ENCODE measurements around the gene ZNF618. TPM values are rescaled to one million over a fixed set of nuclear protein-coding genes. Genes with fewer than 3 reads are reported as not detected.

ZNF618 gene
- 10 to 100 TPM in 7 of 8 experiments, 1 to 10 TPM in 1; 3.4 to 41.6 (median 20.4) TPM for total RNA-seq

GRCh38 chr9:113876151-113876992 lies at the start of gene ZNF618:
Gene ZNF618, plus strand, starts transcription at chr9:113876309. Its CDS starts 72 bp downstream, at chr9:113876381.
- Histone ChIP-seq H3K4me3 (peak within 1 kb of the TSS; percentile 90 to 100 (median 98)), H3K27ac (peak within 1 kb of the TSS; percentile 86 to 89), H3K4me1 (replicated peaks in 1 of 2) (peaks cover 16 to 23% of the 10 kb centered on the region in 2 donors)
- peak; percentile 83 to 91 (median 89) for ATAC-seq (replicated peaks in 6 of 8)
- WGBS, 10 experiments = 0 to 7% (median 0%) methylated on average over 3 to 4 of the region's 84 CpGs; no CpG with 5 or more reads in 1 of the 10 experiments
- in situ Hi-C loops (cut with MboI; ENCODE audit: low pct_unique_long_range_greater_than_20kb in 2 of 9, low sequenced_read_pairs in 9 of 9, unreplicated experiment in 9 of 9) = no loop called here

DNA sequence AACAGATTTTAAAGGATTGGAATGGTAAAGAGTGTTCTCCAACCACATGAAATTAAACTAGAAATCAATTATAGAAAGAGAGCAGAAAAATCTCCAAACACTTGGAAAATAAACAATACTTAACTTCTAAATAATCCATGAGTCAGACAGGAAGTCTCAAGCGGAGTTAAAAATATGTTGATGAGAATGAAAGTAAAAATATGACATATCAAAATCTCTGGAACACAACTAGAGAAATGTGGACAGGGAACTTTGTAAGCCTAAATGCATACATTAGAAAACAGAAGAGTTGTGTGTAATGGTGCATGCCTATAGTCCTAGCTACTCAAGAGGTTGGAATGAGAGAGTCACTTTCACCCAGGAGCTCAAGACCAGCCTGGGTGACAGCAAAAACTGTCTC lies 47.9 kb upstream of the ZNF618 start:
- 0 to 100% (median 82%) methylated on average over 1 of the region's 1 CpG; no CpG with 5 or more reads in 2 of the 10 experiments for WGBS, 10 experiments
- no peak overlapping the region for H3K27ac ChIP-seq
- no peak overlapping the region for H3K4me3 ChIP-seq
- ATAC-seq (replicated peaks in 6 of 8) = no peak
- in situ Hi-C loops (cut with MboI; ENCODE audit: low pct_unique_long_range_greater_than_20kb in 2 of 9, low sequenced_read_pairs in 9 of 9, unreplicated experiment in 9 of 9) = no loop called here
- H3K4me1 ChIP-seq (replicated peaks in 1 of 2) = no peaks in the 10 kb centered on the region

DNA sequence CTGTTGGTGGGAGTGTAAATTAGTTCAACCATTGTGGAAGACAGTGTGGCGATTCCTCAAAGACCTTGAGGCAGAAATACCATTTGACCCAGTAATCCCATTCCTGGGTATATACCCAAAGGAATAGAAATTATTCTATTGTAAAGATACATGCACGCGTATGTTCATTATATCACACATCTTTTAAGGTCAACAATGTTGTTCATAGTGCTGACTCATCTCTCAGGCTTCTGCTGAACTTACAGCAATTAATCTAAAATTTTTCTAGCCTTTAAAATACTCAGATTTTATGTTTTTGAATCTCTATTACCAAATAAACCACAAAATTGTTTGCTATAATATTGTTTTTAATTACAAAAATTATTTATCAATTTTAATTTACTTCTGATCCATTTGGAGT lies 38.8 kb upstream of the ZNF618 start:
- in situ Hi-C loops (cut with MboI; ENCODE audit: low pct_unique_long_range_greater_than_20kb in 2 of 9, low sequenced_read_pairs in 9 of 9, unreplicated experiment in 9 of 9) = no loop called here

DNA sequence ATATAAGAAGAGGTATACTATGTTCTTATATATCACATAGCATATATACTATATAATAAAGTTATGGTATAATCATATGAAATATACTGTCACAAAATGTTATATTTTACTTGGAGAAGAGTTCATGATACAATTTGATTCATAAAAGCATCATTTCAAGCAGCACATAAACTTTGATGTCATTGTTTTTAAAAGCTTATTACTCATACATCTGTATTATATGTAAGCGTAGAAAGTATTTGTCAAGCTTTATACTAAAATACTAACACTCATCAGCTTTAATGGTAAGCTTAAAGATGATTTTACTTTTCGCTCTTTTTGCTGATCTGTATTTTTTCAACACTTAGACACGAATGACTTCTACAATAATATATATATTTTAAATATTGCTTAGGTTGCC lies 34.0 kb upstream of the ZNF618 start:
- no peaks in the 10 kb centered on the region for H3K4me1 ChIP-seq (replicated peaks in 1 of 2)
- no peak for ATAC-seq (replicated peaks in 6 of 8)
- in situ Hi-C loops (cut with MboI; ENCODE audit: low pct_unique_long_range_greater_than_20kb in 2 of 9, low sequenced_read_pairs in 9 of 9, unreplicated experiment in 9 of 9) = no loop called here
- H3K4me3 ChIP-seq = no peak overlapping the region
- WGBS, 10 experiments = 45 to 100% (median 80%) methylated on average over 2 to 3 of the region's 3 CpGs
- H3K27ac ChIP-seq = no peak overlapping the region

More for the DNA sequence above, 38.8 kb upstream of the ZNF618 start:
- ATAC-seq (replicated peaks in 6 of 8) = no peak
- H3K27ac ChIP-seq = no peak overlapping the region
- no peak overlapping the region for H3K4me3 ChIP-seq
- WGBS, 10 experiments = 71 to 100% (median 100%) methylated on average over 1 to 3 of the region's 3 CpGs; no CpG with 5 or more reads in 3 of the 10 experiments
- H3K4me1 ChIP-seq (replicated peaks in 1 of 2) = no peaks in the 10 kb centered on the region

GRCh38 chr9:113844466-113844865 lies 31.6 kb upstream of the ZNF618 start:
- no peak for ATAC-seq (replicated peaks in 6 of 8)
- 20 to 100% (median 70%) methylated on average over 1 of the region's 1 CpG; no CpG with 5 or more reads in 4 of the 10 experiments for WGBS, 10 experiments
- Histone ChIP-seq H3K4me1 (replicated peaks in 1 of 2) (no peaks in the 10 kb centered on the region), H3K4me3 (no peak overlapping the region), H3K27ac (no peak overlapping the region)
- in situ Hi-C loops (cut with MboI; ENCODE audit: low pct_unique_long_range_greater_than_20kb in 2 of 9, low sequenced_read_pairs in 9 of 9, unreplicated experiment in 9 of 9) = no loop called here

- no peak for ATAC-seq (replicated peaks in 6 of 8)
- H3K4me3 ChIP-seq = no peak overlapping the region
- in situ Hi-C loops (cut with MboI; ENCODE audit: low pct_unique_long_range_greater_than_20kb in 2 of 9, low sequenced_read_pairs in 9 of 9, unreplicated experiment in 9 of 9) = no loop called here
- no peaks in the 10 kb centered on the region for H3K4me1 ChIP-seq (replicated peaks in 1 of 2)
- no peak overlapping the region for H3K27ac ChIP-seq
- 37 to 95% (median 80%) methylated on average over 1 to 18 of the region's 25 CpGs; no CpG with 5 or more reads in 3 of the 10 experiments for WGBS, 10 experiments
Observed at GRCh38 chr9:113851359-113851758, 24.8 kb upstream of the ZNF618 start.

DNA sequence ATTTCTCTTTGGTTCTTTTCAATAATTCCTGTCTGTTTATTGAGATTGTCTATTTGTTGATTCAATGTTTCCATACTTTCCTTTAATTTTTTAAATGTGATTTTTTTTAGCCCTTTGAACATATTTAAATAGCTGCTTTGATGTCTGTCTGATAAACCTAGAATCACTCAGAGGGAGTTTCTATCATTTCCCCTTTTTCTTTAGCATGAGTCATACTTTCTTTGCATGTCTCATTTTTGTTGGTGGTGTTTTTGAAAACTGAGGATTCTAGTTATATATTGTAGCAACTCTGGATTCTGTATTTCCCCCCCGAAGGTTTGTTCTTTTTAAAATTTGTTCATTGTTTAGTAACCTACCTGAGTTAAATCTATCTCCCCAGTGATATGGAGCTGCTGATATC lies 24.2 kb upstream of the ZNF618 start:
- WGBS, 10 experiments = 27 to 100% (median 87%) methylated on average over 1 of the region's 1 CpG
- no peaks in the 10 kb centered on the region for H3K4me1 ChIP-seq (replicated peaks in 1 of 2)
- in situ Hi-C loops (cut with MboI; ENCODE audit: low pct_unique_long_range_greater_than_20kb in 2 of 9, low sequenced_read_pairs in 9 of 9, unreplicated experiment in 9 of 9) = no loop called here
- no peak for ATAC-seq (replicated peaks in 6 of 8)
- no peak overlapping the region for H3K27ac ChIP-seq
- H3K4me3 ChIP-seq = no peak overlapping the region

GRCh38 chr9:113853333-113853732 lies 22.8 kb upstream of the ZNF618 start:
- Histone ChIP-seq H3K4me3 (no peak overlapping the region), H3K4me1 (replicated peaks in 1 of 2) (peaks cover 10 to 12% of the 10 kb centered on the region in 2 donors), H3K27ac (no peak overlapping the region)
- in situ Hi-C loops (cut with MboI; ENCODE audit: low pct_unique_long_range_greater_than_20kb in 2 of 9, low sequenced_read_pairs in 9 of 9, unreplicated experiment in 9 of 9) = no loop called here
- ATAC-seq (replicated peaks in 6 of 8) = no peak
- WGBS, 10 experiments = 0 to 83% (median 47%) methylated on average over 1 to 2 of the region's 2 CpGs; no CpG with 5 or more reads in 1 of the 10 experiments

- H3K27ac ChIP-seq = no peak overlapping the region
- WGBS, 10 experiments = 60 to 76% (median 61%) methylated on average over 1 to 2 of the region's 2 CpGs; no CpG with 5 or more reads in 6 of the 10 experiments
- no peak for ATAC-seq (replicated peaks in 6 of 8)
- in situ Hi-C loops (cut with MboI; ENCODE audit: low pct_unique_long_range_greater_than_20kb in 2 of 9, low sequenced_read_pairs in 9 of 9, unreplicated experiment in 9 of 9) = no loop called here
- H3K4me3 ChIP-seq = no peak overlapping the region
- peaks cover 17 to 18% of the 10 kb centered on the region in 2 donors for H3K4me1 ChIP-seq (replicated peaks in 1 of 2)
Observed at GRCh38 chr9:113854310-113854709, 21.8 kb upstream of the ZNF618 start.

- ATAC-seq (replicated peaks in 6 of 8) = peak in 7 of 8 experiments; percentile 46 to 99 (median 90)
- no peak overlapping the region for H3K4me3 ChIP-seq
- in situ Hi-C loops (cut with MboI; ENCODE audit: low pct_unique_long_range_greater_than_20kb in 2 of 9, low sequenced_read_pairs in 9 of 9, unreplicated experiment in 9 of 9) = no loop called here
- H3K4me1 ChIP-seq (replicated peaks in 1 of 2) = peaks cover 17 to 18% of the 10 kb centered on the region in 2 donors
- H3K27ac ChIP-seq = peak overlapping the region; percentile 65 to 68
- WGBS, 10 experiments = 19 to 90% (median 48%) methylated on average over 1 to 4 of the region's 4 CpGs; no CpG with 5 or more reads in 2 of the 10 experiments
Observed at GRCh38 chr9:113857875-113858274, 18.2 kb upstream of the ZNF618 start.

DNA sequence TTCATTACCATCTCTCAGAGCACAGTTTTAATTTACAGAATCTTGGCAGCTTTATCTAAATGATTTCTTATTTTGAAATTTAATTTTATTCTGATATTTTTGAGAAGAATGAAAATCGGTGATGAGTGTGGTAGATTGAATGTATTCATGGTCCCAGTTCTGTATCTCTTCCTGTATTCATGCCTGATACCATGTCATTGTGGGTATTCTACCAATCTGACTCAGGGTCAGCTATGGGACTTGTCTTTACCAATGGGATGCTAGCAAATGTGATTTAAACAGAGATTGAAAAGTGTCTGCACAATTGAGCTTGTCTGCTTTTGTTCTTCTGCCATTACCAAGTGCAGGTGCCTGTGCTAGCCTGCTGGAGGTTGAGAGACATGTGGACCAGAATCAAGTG lies 17.8 kb upstream of the ZNF618 start:
- 0 to 80% (median 50%) methylated on average over 1 of the region's 1 CpG; no CpG with 5 or more reads in 3 of the 10 experiments for WGBS, 10 experiments
- peak in 5 of 8 experiments; percentile 44 to 67 (median 56) for ATAC-seq (replicated peaks in 6 of 8)
- in situ Hi-C loops (cut with MboI; ENCODE audit: low pct_unique_long_range_greater_than_20kb in 2 of 9, low sequenced_read_pairs in 9 of 9, unreplicated experiment in 9 of 9) = no loop called here

DNA sequence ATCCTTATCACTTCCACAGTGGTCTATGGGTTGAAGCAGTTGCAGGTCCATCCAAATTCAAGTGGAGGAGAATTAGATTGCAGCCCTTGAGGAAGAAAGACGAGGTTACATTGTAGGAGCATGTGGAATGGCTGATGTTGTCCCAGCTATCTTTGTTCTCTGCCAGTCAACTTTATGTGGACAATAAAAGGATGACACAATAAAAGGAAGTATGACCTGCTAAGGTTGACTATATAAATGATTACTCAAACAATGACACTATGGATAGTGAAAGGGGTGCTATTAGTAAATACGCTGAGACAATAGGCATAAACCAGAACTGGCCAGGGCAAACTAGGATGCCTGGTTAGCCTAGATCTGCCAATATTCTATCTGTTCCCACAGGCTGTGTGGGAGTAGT lies 12.8 kb upstream of the ZNF618 start:
- Histone ChIP-seq H3K4me3 (no peak overlapping the region), H3K27ac (no peak overlapping the region), H3K4me1 (replicated peaks in 1 of 2) (peaks cover 5 to 8% of the 10 kb centered on the region in 2 donors)
- WGBS, 10 experiments = 43 to 100% (median 80%) methylated on average over 2 of the region's 2 CpGs; no CpG with 5 or more reads in 2 of the 10 experiments
- no peak for ATAC-seq (replicated peaks in 6 of 8)
- in situ Hi-C loops (cut with MboI; ENCODE audit: low pct_unique_long_range_greater_than_20kb in 2 of 9, low sequenced_read_pairs in 9 of 9, unreplicated experiment in 9 of 9) = no loop called here

More for the DNA sequence above, 17.8 kb upstream of the ZNF618 start:
- peak overlapping the region; percentile 65 to 68 for H3K27ac ChIP-seq
- peaks cover 17 to 18% of the 10 kb centered on the region in 2 donors for H3K4me1 ChIP-seq (replicated peaks in 1 of 2)
- no peak overlapping the region for H3K4me3 ChIP-seq

GRCh38 chr9:113868501-113868900 lies 7.6 kb upstream of the ZNF618 start:
- Histone ChIP-seq H3K4me1 (replicated peaks in 1 of 2) (no peaks in the 10 kb centered on the region), H3K4me3 (no peak overlapping the region), H3K27ac (no peak overlapping the region)
- no peak for ATAC-seq (replicated peaks in 6 of 8)
- WGBS, 10 experiments = 13 to 100% (median 54%) methylated on average over 1 to 3 of the region's 3 CpGs; no CpG with 5 or more reads in 4 of the 10 experiments
- in situ Hi-C loops (cut with MboI; ENCODE audit: low pct_unique_long_range_greater_than_20kb in 2 of 9, low sequenced_read_pairs in 9 of 9, unreplicated experiment in 9 of 9) = no loop called here

Measured in motor neuron (in vitro differentiated cells).